AG04450 (cell line): ENCODE results near the gene MYO1B. TPM values are rescaled to one million over a fixed set of nuclear protein-coding genes. Genes with fewer than 3 reads are reported as not detected.

Source experiments
- CTCF ChIA-PET: fragments of 300-600, 350-600 bp; formaldehyde crosslinking; extraction: SDS; loops from one replicate; lab custom pipeline; 2022; ENCODE audit warnings: antibody characterized with exemption, inconsistent platforms; lab: Charles Lee
- POLR2A ChIA-PET: fragments of 350-600 bp; formaldehyde crosslinking; extraction: SDS; loops from one replicate; lab custom pipeline; 2021; ENCODE audit warnings: antibody characterized with exemption, inconsistent platforms; lab: Yijun Ruan, JAX
- DNase-seq: peaks from one replicate; pipeline ENCODE4 v3.0.0-alpha.2; 2011; ENCODE audit warnings: low read depth, low spot score
- H3K27ac ChIP-seq: one replicate; pipeline ENCODE4 v1.5.1; 2012; ENCODE audit warnings: low read depth, low read length, control low read depth
- H3K27me3 ChIP-seq: one replicate; pipeline ENCODE4 v1.6.0; 2012; ENCODE audit warnings: low read length; ENCODE audit not compliant: control insufficient read depth, insufficient read depth
- H3K4me3 ChIP-seq: 2 replicates; pipeline ENCODE4 v1.5.1; 2011; ENCODE audit warnings: mild to moderate bottlenecking, low read depth, low read length, control low read depth
- H3K9me3 ChIP-seq: 2 replicates; pipeline ENCODE4 v1.5.1; 2012; ENCODE audit warnings: low read length; ENCODE audit not compliant: control insufficient read depth, insufficient read depth
- CTCF ChIP-seq: IDR thresholded peaks from 2 replicates; pipeline ENCODE4 v1.5.1; 2011; ENCODE audit warnings: low read depth, low read length, control low read depth, inconsistent platforms
- polyA plus RNA-seq: library from polyadenylated mRNA; depleted of rRNA; stranded (reverse); fragments of >200 nt; gene quantifications from 2 replicates; pipeline ENCODE4 v1.2.3, GENCODE V29; 2011

The MYO1B gene
- polyA plus RNA-seq, 1 experiment: 149 TPM

GRCh38 chr2:191411472-191411871 is 166.3 kb downstream of the MYO1B start:
- POLR2A ChIA-PET: interaction anchor here (1.0 kb wide), 1 partner anchor 11 kb away, joined by 3 read pairs; no protein-coding TSS in a partner anchor
- no peak overlapping the region for H3K27ac ChIP-seq
- no peaks in the 10 kb centered on the region for H3K27me3 ChIP-seq
- no peak overlapping the region for H3K4me3 ChIP-seq
- CTCF ChIA-PET: interaction anchor here (1.1 kb wide), 1 partner anchor 90 kb away, joined by 3 read pairs; no protein-coding TSS in a partner anchor
- DNase-seq: no peak
- no peaks in the 10 kb centered on the region for H3K9me3 ChIP-seq
- TF ChIP-seq CTCF: no peak

GRCh38 chr2:191412353-191412752 is 167.1 kb downstream of the MYO1B start:
- Histone ChIP-seq H3K9me3 (no peaks in the 10 kb centered on the region), H3K27ac (no peak overlapping the region), H3K27me3 (no peaks in the 10 kb centered on the region), H3K4me3 (no peak overlapping the region)
- no peak for TF ChIP-seq CTCF
- ChIA-PET POLR2A (interaction anchor here (1.0 kb wide), 1 partner anchor 11 kb away, joined by 3 read pairs; no protein-coding TSS in a partner anchor), CTCF (interaction anchor here (1.1 kb wide), 1 partner anchor 89 kb away, joined by 3 read pairs; no protein-coding TSS in a partner anchor)
- no peak for DNase-seq

GRCh38 chr2:191415101-191415500 is 169.9 kb downstream of the MYO1B start:
- DNase-seq: no peak
- POLR2A ChIA-PET: no interaction called here
- H3K9me3 ChIP-seq: no peaks in the 10 kb centered on the region
- TF ChIP-seq CTCF: no peak
- no peaks in the 10 kb centered on the region for H3K27me3 ChIP-seq
- CTCF ChIA-PET: interaction anchor here (0.8 to 1.7 kb wide), 4 partner anchors 95 to 196 kb away, joined by 3 to 7 read pairs (median 4); no protein-coding TSS in a partner anchor
- no peak overlapping the region for H3K4me3 ChIP-seq
- H3K27ac ChIP-seq: no peak overlapping the region

GRCh38 chr2:191415858-191416257 is 170.7 kb downstream of the MYO1B start:
- Histone ChIP-seq H3K4me3 (no peak overlapping the region), H3K9me3 (no peaks in the 10 kb centered on the region), H3K27me3 (no peaks in the 10 kb centered on the region), H3K27ac (no peak overlapping the region)
- ChIA-PET CTCF (interaction anchor here (0.8 to 1.7 kb wide), 5 partner anchors 86 to 251 kb away, joined by 3 to 7 read pairs (median 5); no protein-coding TSS in a partner anchor), POLR2A (no interaction called here)
- no peak for TF ChIP-seq CTCF
- no peak for DNase-seq

GRCh38 chr2:191417746-191418145 is 172.5 kb downstream of the MYO1B start:
- no peak for DNase-seq
- POLR2A ChIA-PET: no interaction called here
- no peaks in the 10 kb centered on the region for H3K27me3 ChIP-seq
- H3K4me3 ChIP-seq: no peak overlapping the region
- TF ChIP-seq CTCF: no peak
- H3K9me3 ChIP-seq: no peaks in the 10 kb centered on the region
- H3K27ac ChIP-seq: no peak overlapping the region
- CTCF ChIA-PET: interaction anchor here (1.2 kb wide), 1 partner anchor 171 kb away, joined by 3 read pairs; no protein-coding TSS in a partner anchor
